GM04504 (cell line): ENCODE results near the gene FAM120C.

Source experiments
- DNase-seq: peaks from one replicate; pipeline ENCODE4 v3.0.0-alpha.2; 2012; ENCODE audit warnings: low read depth

FAM120C gene

GRCh38 chrX:54182864-54183613 lies at the start of gene FAM120C:
TSS of gene FAM120C (minus strand) at chrX:54183254. CDS start at chrX:54183198, 56 bp downstream.
- peak; percentile 36 for DNase-seq

- no peak for DNase-seq
Observed at GRCh38 chrX:54230435-54231148, 47.5 kb upstream of the FAM120C start.

- DNase-seq = no peak
Observed at GRCh38 chrX:54223581-54223980, 40.5 kb upstream of the FAM120C start.

GRCh38 chrX:54213603-54214002 lies 30.5 kb upstream of the FAM120C start:
- DNase-seq = no peak

GRCh38 chrX:54208531-54208930 lies 25.5 kb upstream of the FAM120C start:
- DNase-seq = no peak

- no peak for DNase-seq
Observed at GRCh38 chrX:54198262-54198661, 15.2 kb upstream of the FAM120C start.

GRCh38 chrX:54194982-54195588 lies 12.0 kb upstream of the FAM120C start:
- no peak for DNase-seq

- no peak for DNase-seq
Observed at GRCh38 chrX:54193085-54193821, 10.2 kb upstream of the FAM120C start.

- DNase-seq = no peak
Observed at GRCh38 chrX:54184474-54184873, 1.4 kb upstream of the FAM120C start.

- no peak for DNase-seq
Observed at GRCh38 chrX:54182194-54182863, 725 bp downstream of the FAM120C start.

- no peak for DNase-seq
Observed at GRCh38 chrX:54181202-54181953, 1.7 kb downstream of the FAM120C start.

- no peak for DNase-seq
Observed at GRCh38 chrX:54180403-54180802, 2.7 kb downstream of the FAM120C start.

GRCh38 chrX:54178100-54178940 lies 4.7 kb downstream of the FAM120C start:
- no peak for DNase-seq

GRCh38 chrX:54177306-54177705 lies 5.7 kb downstream of the FAM120C start:
- no peak for DNase-seq

GRCh38 chrX:54173791-54174190 lies 9.3 kb downstream of the FAM120C start:
- no peak for DNase-seq

- no peak for DNase-seq
Observed at GRCh38 chrX:54172455-54172854, 10.6 kb downstream of the FAM120C start.

- DNase-seq = peak; percentile 39
Observed at GRCh38 chrX:54171527-54172250, 11.4 kb downstream of the FAM120C start.

GRCh38 chrX:54171091-54171490 lies 12.0 kb downstream of the FAM120C start:
- DNase-seq = no peak

- DNase-seq = no peak
Observed at GRCh38 chrX:54166915-54167314, 16.1 kb downstream of the FAM120C start.
